Measurements from ENCODE around the gene CSTF3.

DNA sequence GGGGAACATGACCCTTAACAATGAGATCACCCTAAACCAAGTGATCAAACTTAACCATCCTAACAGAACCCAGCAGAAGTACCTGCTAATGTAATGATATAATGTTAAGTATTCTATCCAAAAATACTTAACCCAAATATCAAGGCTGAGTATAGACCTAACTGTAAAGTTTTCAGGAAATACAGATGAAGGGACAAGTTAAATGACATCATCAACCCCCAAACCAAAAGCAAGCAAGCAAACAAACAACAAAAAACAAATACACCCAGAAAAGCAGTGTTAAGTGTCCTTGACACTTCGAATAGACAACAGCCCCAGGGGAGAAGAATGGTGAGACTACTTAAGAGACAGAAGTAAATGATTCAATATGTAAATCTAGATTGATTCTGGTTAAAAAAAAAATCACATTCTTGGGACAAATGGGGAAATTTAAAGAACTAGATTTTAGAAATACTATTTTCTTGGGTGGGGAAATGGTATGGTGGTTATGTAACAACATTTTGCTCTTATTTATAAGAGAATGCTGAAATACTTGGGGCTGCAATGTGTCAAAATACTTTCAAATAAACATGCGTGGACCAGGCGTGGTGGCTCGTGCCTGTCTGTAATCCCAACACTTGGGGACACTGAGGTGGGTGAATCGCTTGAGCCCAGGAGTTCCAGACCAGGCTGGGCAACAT is 2.5 kb downstream of the CSTF3 start:
- TF ChIP-seq, protein P1, sequence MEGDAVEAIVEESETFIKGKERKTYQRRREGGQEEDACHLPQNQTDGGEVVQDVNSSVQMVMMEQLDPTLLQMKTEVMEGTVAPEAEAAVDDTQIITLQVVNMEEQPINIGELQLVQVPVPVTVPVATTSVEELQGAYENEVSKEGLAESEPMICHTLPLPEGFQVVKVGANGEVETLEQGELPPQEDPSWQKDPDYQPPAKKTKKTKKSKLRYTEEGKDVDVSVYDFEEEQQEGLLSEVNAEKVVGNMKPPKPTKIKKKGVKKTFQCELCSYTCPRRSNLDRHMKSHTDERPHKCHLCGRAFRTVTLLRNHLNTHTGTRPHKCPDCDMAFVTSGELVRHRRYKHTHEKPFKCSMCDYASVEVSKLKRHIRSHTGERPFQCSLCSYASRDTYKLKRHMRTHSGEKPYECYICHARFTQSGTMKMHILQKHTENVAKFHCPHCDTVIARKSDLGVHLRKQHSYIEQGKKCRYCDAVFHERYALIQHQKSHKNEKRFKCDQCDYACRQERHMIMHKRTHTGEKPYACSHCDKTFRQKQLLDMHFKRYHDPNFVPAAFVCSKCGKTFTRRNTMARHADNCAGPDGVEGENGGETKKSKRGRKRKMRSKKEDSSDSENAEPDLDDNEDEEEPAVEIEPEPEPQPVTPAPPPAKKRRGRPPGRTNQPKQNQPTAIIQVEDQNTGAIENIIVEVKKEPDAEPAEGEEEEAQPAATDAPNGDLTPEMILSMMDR (conservative IDR thresholded peaks at IDR 0.05): no peak
- TF ChIP-seq EZH2 (IDR thresholded peaks at IDR 0.05; ENCODE audit: low read depth): no peak
